WI38 (cell line): ENCODE results near the gene HMG20A.

Source experiments
- H3K4me3 ChIP-seq: 2 replicates; pipeline ENCODE4 v1.5.1; 2011; ENCODE audit warnings: low read depth, mild to moderate bottlenecking, control low read depth, low read length
- CTCF ChIP-seq: IDR thresholded peaks from 2 replicates; pipeline ENCODE4 v1.5.1; 2012; ENCODE audit warnings: low read depth, mild to moderate bottlenecking, control low read depth, low read length

The HMG20A gene

GRCh38 chr15:77514641-77515402 lies 94.1 kb downstream of the HMG20A start:
- no peak overlapping the region for H3K4me3 ChIP-seq
- no peak for TF ChIP-seq CTCF

GRCh38 chr15:77515613-77516012 lies 94.9 kb downstream of the HMG20A start:
- no peak overlapping the region for H3K4me3 ChIP-seq
- TF ChIP-seq CTCF, result no peak

- TF ChIP-seq CTCF, result no peak
- no peak overlapping the region for H3K4me3 ChIP-seq
These were observed 95.4 kb downstream of the HMG20A start for GRCh38 chr15:77516076-77516475.

GRCh38 chr15:77516786-77517185 lies 96.1 kb downstream of the HMG20A start:
- TF ChIP-seq CTCF, result no peak
- H3K4me3 ChIP-seq, result no peak overlapping the region

GRCh38 chr15:77517579-77517978 lies 96.9 kb downstream of the HMG20A start:
- no peak for TF ChIP-seq CTCF

GRCh38 chr15:77518458-77518857 lies 97.8 kb downstream of the HMG20A start:
- no peak for TF ChIP-seq CTCF
- no peak overlapping the region for H3K4me3 ChIP-seq

More at GRCh38 chr15:77517579-77517978, 96.9 kb downstream of the HMG20A start:
- no peak overlapping the region for H3K4me3 ChIP-seq

- H3K4me3 ChIP-seq, result no peak overlapping the region
- no peak for TF ChIP-seq CTCF
These were observed 98.9 kb downstream of the HMG20A start for GRCh38 chr15:77519540-77519939.
